Measurements from ENCODE around the gene RBM19.
"Not testable (repeated sequence)": the region's sequence is repeated elsewhere in the genome, so short reads cannot be mapped to it uniquely, and the experiment has no call there.

Gene RBM19

GRCh38 chr12:113996026-113996425 is 29.9 kb upstream of the RBM19 start:
- no peak for DNase-seq (ENCODE audit: low read depth)
- no peak overlapping the region for H3K4me3 ChIP-seq (ENCODE audit: low read length)
- TF ChIP-seq CTCF (IDR thresholded peaks at IDR 0.05; ENCODE audit: insufficient read depth, low read depth, low read length, missing control alignments): no peak

DNA sequence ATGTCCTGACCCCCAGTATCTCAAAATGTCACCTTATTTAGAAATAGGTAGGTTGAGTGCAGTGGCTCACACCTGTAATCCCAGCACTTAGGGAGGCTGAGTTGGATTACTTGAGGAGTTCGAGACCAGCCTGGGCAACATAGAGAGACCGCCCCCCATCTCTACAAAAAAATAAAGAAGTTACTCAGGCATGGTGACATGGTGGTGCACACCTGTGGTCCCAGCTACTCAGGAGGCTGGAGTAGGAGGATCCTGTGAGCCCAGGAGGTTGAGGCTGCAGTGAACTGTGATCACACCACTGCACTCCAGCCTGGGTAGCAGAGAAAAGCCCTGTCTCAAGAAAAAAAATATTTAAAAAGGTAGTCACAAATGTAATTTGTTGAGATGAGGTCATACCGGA is 27.9 kb upstream of the RBM19 start:
- H3K4me3 ChIP-seq (ENCODE audit: low read length): no peak overlapping the region
- DNase-seq (ENCODE audit: low read depth): no peak
- TF ChIP-seq CTCF (IDR thresholded peaks at IDR 0.05; ENCODE audit: insufficient read depth, low read depth, low read length, missing control alignments): no peak

GRCh38 chr12:113992751-113993150 is 26.6 kb upstream of the RBM19 start:
- not testable (repeated sequence) for DNase-seq (ENCODE audit: low read depth); H3K4me3 ChIP-seq (ENCODE audit: low read length)

DNA sequence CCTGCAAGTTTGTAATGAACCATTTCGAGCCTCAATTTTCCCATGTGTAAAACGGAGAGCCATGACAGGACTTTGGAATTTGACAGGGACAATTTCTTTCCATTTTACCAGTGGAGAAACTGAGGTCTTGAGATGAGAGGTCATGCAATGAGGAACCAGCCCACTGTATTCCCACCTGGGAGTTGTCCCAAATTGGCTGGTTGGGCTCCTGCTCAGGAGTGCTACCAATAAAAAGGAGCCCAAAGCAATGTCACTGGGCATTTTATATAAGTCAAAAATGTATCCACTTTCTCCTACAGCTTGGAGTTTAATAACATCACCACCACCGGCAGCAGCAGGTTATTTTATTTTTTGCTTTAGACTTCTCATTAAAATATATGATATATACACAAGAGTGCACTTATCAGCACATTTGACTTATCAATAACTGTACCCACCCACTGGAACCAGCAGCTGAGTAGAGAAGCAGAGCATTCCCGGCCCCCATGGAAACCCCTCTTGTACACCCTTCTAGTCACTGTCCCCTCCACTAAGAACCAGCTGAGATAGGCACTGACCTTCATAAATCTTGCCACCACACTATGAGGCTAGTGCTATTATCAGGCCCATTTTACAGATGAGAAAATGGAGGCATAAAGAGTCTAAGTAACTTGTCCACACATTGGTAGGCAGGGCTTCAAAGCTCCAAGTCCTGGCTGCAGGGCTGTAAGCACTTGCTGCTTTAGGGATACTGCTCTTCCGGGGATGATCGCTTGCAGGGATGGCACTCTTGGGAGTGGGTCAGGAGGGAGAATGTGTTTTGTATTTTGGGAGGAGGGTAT is 25.3 kb upstream of the RBM19 start:
- no peak for TF ChIP-seq CTCF (IDR thresholded peaks at IDR 0.05; ENCODE audit: insufficient read depth, low read depth, low read length, missing control alignments)
- DNase-seq (ENCODE audit: low read depth): no peak
- H3K4me3 ChIP-seq (ENCODE audit: low read length): no peak overlapping the region

GRCh38 chr12:113990250-113991223 is 24.4 kb upstream of the RBM19 start:
- no peak for DNase-seq (ENCODE audit: low read depth)
- TF ChIP-seq CTCF (IDR thresholded peaks at IDR 0.05; ENCODE audit: insufficient read depth, low read depth, low read length, missing control alignments): no peak
- H3K4me3 ChIP-seq (ENCODE audit: low read length): no peak overlapping the region

DNA sequence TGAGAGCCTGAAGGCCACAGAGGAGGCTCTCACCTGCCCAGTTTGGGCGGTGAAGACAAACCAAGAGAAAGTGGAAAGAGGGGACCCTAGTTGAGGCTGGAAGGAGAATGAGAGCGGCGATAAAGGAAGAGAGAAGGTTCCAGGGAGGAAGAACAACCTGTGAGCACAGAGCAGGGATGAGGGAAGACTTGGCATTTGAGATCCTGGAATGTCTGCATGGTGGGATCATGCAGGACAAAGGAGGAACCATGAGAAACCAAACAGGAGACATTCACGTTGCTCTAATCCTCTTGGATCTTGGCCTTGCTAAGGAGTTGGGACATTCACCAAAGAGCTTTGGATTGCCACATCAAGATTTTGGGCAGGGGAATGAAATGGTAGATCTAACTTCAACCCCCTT is 22.9 kb upstream of the RBM19 start:
- TF ChIP-seq CTCF (IDR thresholded peaks at IDR 0.05; ENCODE audit: insufficient read depth, low read depth, low read length, missing control alignments): no peak
- no peak for DNase-seq (ENCODE audit: low read depth)
- no peak overlapping the region for H3K4me3 ChIP-seq (ENCODE audit: low read length)

- TF ChIP-seq CTCF (IDR thresholded peaks at IDR 0.05; ENCODE audit: insufficient read depth, low read depth, low read length, missing control alignments): no peak
- DNase-seq (ENCODE audit: low read depth): no peak
- H3K4me3 ChIP-seq (ENCODE audit: low read length): no peak overlapping the region
These were observed 21.9 kb upstream of the RBM19 start for GRCh38 chr12:113988064-113988451.
